IMR-90 (cell line): Measurements from ENCODE around the gene NARF. TPM values are rescaled to one million over a fixed set of nuclear protein-coding genes. Genes with fewer than 3 reads are reported as not detected.

Experiments
- BHLHE40 ChIP-seq: fragments of 150-350 bp; IDR thresholded peaks from 2 replicates; pipeline ENCODE4 v1.6.1; 2016; ENCODE audit warnings: mild to moderate bottlenecking, low read depth, low read length
- polyA plus RNA-seq, 3 experiments: library from polyadenylated mRNA; depleted of rRNA; stranded (reverse); fragments of >200 nt; gene quantifications; 2 replicates each; pipeline ENCODE4 v1.2.3, GENCODE V29; 2012; ENCODE audit warnings: low replicate concordance in 1 of 3
- total RNA-seq: library from RNA; depleted of rRNA; stranded (reverse); fragments of >200 nt; gene quantifications from 2 replicates; pipeline ENCODE4 v1.2.3, GENCODE V29; 2012
- TF ChIP-seq, protein P1 (sequence below): fragments of 150-350 bp; IDR thresholded peaks from 2 replicates; pipeline ENCODE4 v1.6.1; 2017; ENCODE audit warnings: mild to moderate bottlenecking, antibody characterized with exemption, low read length, low read depth

Gene NARF
- total and polyA plus RNA-seq, 2 of the 4 experiments (the other 2 are of a cell fraction) = 83.7 to 94.8 TPM

- TF ChIP-seq, protein P1, sequence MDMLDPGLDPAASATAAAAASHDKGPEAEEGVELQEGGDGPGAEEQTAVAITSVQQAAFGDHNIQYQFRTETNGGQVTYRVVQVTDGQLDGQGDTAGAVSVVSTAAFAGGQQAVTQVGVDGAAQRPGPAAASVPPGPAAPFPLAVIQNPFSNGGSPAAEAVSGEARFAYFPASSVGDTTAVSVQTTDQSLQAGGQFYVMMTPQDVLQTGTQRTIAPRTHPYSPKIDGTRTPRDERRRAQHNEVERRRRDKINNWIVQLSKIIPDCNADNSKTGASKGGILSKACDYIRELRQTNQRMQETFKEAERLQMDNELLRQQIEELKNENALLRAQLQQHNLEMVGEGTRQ = peak; percentile 100
- TF ChIP-seq BHLHE40 = peak; percentile 89
Measured at GRCh38 chr17:82496529-82497434, 38.2 kb downstream of the NARF start (continued).
